Testis (tissue), 2 donors: ENCODE data around the gene GABARAPL2.

Source experiments
- CTCF ChIP-seq, 3 experiments: fragments of 450-650 bp in 2 of 3; fragments of 200-600 bp in 1 of 3; sonication (generic) in 1 of 3; IDR thresholded peaks; one replicate each; pipeline ENCODE4 v1.5.1; 2016 to 2019; ENCODE audit warnings: antibody characterized with exemption in 3 of 3, mild to moderate bottlenecking in 2 of 3, moderate library complexity in 1 of 3
- POLR2A ChIP-seq: fragments of 450-650 bp; IDR thresholded peaks from one replicate; pipeline ENCODE4 v1.6.1; 2017; ENCODE audit warnings: antibody characterized with exemption, mild to moderate bottlenecking, moderate library complexity

- TF ChIP-seq CTCF (IDR thresholded peaks at IDR 0.05), result no peak
- no peak for TF ChIP-seq POLR2A
These were observed 9.8 kb downstream of the GABARAPL2 start for GRCh38 chr16:75575958-75576357.
